Hematopoietic multipotent progenitor cell (in vitro differentiated cells): ENCODE data around the gene GPS1. TPM values are rescaled to one million over a fixed set of nuclear protein-coding genes. Genes with fewer than 3 reads are reported as not detected.

Experiments used
- DNase-seq, 3 donors: peaks; one replicate each; pipeline ENCODE4 v3.0.0-alpha.2; 2011 to 2015; ENCODE audit warnings: low read depth in 2 of 3, low spot score in 2 of 3
- total RNA-seq: library from RNA; depleted of rRNA; stranded (reverse); fragments of >200 nt; gene quantifications from one replicate; pipeline ENCODE4 v1.2.3, GENCODE V29; 2012

Gene GPS1
- 138 TPM for total RNA-seq

DNA sequence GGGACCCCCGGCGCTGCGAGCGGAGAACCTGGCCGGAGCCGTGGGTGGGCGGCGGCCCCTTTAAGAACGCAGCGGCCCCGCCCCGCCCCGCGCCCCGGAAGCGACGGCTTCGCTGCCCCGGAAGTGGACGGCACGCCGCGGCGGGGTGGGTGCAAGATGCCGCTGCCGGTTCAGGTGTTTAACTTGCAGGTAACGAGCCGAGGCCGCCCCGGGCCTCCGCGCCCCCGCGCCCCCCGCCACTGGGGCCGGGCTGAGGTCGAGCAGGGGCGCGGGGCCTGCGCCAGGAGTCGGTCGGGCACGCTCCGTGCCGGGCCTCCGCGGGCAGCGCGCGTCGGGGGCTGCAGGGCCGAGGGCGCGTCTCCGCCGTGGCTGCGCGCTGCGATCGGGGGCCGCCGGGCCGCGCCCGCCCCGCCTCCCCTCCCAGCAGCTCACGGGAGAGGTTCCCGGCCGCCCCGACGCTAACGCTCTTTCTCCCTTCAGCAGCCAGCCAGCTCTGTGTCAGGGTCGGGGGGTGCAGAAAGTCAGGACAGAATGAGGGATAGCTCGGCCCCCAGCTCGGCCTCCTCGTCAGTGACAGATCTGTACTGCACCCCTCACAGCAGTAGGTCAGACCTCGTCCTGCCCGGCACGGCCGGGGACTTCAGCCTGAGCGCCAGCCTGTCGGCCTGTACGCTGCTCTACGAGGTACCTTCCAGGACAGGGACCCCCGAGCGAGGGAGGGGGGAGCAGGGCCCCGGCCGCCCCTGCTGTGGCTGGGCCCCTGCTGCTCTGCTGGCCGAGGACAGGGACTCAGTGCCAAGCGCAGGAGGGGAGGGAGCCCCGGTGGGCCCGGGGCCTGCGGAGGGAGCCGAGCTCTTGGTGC is at the start of gene GPS1, which contains the start of gene RFNG:
Gene GPS1, plus strand, starts transcription at position 123 of the 862 bp plus-strand sequence. Its CDS starts 34 bp downstream, at position 157.
Gene RFNG, minus strand, starts transcription at position 36 of the 862 bp plus-strand sequence. CDS start 45 bp downstream, outside the sequence.
- peak; percentile 38 to 61 (median 59) for DNase-seq

DNA sequence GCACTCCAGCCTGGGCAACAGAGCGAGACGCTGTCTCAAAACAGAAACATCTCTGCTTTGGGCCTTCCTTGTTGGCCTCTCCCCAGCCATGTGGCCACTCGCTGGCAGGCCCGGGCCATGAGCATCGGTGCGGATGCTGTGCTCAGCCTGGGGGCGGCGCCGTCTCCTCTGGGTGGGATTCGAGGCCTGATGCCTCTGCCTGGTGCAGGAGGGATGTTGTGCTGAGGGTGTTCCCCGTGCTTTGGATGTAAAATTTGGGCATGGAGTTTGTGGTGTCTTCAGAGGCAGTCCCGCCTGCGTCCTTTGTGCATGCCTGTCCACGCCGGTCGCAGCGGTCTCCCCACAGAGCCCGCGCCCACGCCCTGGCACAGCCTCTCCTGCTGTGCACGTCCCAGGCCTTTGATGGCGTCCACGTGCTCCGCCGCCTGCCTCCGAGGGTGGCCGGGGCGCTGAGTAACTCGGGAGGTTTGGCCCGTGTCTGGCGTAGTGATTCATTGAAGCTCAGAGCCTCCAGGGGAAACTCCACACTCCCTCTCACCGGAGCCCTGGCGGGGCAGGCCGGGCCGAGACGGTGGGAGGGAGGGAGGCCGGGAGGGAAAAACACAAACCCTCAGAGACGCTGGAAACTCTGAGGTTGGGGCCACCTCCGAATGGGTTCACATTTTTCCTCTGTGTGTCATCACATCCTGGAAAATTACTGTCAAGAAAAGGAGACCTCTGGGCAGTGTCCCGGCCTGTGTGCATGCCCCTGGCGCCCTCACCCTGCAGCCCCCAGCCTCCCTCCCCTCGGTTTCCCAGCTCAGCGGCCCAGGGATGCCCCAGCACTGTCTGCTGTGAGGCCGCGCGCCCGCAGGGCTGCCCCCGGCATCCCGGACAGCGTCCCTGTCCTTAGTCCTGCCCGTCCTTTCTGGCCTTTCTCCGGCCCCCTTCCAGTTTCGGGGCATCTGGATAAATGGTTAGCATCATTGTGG is 48.0 kb upstream of the GPS1 start:
- DNase-seq: no peak

DNA sequence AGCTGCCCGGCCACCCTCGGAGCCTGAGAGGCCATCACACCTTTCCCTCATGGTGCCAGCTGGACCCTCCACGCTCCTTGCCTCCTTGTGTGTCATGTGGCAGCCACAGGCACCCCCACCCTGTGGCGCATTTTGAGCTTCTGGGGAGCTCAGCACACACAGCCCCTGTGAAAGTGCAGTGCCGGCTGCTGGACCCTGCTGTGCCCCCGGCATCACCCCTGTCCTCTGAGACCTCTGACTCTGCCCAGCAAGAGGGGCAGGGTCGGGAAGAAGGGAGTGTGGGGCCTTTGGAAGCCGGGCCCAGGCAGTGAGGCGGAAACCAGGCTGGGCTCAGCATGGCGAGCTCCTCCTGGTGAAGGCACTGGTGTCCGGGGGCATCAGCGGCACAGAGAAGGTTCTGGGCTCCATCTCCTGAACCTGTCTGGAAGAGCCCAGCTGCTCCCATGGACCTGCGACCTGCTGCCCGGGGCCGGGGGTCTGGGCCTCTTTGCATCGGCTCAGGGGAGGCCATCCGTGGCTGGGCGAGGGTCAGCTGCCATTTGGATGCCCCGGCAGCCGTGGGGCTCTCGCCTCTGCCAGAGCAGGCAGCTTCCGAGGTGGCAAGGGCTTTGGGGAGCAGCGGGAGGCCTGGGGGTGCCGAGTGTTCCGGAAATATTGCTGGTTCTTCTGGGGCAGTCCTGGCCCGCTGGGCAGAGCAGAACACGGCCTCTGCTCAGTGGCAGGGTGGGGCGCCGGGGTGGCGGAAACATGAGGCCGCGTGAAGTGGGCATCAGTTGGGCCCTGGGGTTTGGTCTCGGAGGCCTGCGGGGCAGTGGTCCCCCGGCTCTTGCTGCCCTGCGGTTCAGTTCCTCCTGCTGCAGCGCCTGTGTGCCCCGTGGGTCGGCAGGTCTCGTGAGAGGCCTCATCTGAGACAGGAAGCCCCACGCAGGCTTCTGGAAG is 46.9 kb upstream of the GPS1 start:
- DNase-seq: no peak

DNA sequence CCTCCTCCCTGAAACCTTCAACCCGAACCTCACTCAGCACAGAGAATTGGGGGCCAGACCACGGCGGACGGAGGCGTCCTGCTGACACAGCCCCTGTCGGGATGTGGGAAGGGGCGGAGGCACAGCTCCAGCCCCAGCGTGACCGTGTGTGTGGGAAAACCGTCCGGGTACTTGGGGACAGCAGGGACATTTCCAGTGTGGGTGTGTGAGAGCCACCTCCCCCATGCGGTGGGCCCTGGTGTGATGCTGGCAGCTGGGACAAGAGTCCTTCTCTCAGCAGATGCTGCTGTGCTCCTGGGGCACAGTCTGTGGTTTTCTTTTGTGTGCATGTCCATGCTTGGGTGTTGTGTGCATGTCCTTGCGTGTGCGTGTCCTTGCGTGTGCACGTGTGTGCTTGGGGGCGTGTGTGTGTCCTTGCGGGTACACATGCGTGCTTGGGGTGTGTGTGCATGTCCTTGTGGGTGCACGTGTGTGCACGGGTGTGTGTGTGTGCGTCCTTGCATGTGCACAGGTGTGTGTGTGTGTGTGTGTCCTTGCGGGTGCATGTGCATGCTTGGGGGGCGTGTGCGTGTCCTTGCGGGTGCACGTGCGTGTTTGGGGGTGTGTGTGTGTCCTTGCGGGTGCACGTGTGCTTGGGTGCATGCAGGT is 45.9 kb upstream of the GPS1 start:
- no peak for DNase-seq

DNA sequence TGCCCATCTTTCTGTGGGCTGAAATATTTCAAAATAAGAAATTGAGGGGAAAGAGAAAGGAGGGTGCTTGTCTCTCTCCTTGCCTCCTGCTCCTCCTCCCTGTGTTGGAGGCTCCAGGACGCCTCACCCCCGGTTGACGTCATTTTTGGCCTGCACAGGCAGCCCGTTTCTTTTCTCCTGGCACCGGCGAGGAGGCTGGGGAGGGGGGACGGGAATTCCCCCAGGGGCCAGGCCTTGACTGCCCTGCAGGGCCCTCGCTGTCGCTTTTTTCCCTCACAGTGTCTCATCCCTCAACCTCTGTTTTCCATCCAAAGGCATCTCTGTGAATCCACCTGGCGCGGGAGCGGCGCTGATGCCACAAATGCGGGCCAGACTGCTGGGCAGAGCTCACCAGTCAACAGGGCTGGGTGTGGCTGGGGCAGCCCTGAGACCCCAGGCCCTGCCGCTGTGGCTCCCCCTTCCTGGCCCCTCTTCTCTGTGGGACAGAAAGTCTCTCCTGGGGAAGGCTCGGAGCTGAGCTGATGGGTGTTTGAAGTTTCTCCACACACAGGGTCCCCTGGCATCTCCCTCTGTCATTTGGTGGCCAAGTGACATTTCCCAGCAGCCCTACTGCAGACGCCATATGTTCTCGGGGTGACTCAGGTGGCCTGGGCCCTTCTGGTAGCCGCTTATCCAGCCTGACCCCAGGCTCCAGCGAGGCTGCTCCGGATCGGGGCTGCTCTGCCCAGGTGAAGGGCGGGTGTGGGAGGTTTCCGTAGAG is 45.0 kb upstream of the GPS1 start:
- DNase-seq: no peak

DNA sequence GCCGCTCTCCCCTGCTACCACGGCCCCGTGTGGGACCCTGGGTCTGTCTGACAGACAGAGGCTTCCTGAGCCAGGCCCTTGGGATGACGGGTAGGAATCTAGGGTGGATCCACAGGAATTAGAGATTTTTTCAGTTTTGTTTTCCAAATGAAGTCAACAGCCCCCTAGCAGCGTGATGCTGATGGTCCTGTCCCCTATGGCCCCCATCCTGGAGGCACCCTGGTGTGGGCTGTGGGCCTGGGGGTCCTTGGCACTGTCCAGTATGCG is 44.5 kb upstream of the GPS1 start:
- DNase-seq: no peak

DNA sequence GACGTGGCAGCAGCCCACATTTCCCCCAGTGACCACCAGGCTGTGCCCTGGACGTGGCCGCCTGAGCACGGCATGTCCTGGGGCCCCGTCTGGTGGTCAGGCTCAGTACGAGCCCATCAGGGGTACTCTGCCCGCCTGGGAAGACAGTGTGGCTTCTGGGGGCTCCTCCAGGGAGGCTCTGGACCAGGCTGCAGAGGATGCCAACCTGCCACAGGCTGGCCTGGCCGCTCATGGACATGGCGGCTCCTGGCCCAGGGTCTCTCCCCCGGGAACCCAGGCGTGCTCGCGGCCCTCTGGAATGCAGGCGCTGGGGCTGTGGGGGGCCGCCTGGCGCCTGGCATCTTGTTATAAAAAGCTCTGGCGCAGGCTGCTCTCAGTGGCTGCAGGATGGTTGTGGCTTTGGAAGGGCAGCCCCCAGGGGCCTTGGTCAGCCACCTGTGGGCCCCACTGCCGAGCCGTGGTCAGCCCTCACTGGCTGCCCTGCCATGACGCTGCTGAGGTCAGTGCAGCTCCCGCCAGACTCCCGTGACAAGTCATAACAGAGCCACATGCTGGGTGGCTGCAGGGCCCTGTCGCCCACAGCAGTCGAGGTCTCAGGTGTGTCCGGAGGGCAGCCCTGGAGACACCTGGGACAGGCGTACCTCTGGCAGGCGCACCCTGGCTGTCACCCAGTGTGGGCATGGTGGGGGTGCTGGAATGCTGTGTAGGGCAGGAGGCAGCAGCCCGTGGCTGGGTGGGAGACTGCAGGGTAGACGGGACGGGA is 44.0 kb upstream of the GPS1 start:
- no peak for DNase-seq

DNA sequence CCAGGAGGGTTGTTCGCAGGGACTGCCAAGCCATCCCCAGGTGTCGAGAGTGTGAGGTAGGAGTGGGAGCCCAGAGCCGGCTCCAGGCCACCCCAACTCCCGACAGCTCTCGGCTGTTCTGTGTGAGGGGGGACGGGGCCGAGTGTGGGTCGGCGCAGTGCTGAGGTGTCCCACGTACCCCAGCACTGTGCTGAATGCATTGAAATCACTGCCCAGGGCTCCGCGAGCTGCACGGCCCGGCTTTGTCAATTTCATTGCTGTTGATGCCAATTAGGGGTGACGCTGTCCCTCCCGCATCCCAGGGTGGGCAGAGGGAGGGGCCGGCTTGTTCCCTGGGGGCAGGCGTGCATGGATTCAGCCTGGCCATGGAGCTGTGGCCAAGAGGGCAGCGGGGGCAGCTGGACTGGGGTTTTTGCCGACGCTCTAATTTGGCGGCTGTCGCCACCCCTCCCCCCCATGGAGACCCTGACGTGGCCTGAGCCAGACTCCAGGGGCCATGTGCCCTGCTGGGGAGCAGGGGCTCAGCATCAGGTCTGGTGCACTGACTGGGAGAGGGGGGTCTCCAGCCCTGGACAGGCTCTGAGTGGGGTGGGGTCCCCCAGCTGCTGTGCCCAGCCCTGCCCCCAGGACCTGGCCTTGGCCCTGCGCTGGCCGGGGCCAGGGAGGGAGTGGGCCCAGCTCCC is 43.3 kb upstream of the GPS1 start:
- DNase-seq: no peak

DNA sequence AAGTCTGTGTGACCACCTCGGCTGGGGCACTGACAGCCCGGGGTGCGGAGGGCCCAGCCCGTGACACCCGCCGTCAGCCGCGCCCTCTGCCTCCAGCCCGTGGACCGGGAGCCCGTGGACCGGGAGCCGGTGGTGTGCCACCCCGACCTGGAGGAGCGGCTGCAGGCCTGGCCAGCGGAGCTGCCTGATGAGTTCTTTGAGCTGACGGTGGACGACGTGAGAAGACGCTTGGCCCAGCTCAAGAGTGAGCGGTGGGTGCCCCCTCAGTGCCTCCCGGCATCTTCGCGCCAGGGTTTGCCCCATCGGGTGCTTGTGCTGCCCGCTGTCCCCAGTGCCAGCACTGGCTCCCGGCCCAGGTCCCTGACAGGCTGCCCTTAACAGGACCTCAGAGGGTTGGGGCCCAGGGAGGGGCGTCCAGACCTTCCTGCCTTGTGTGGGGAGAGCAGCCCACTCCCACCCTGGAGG is 42.7 kb upstream of the GPS1 start:
- DNase-seq: no peak

DNA sequence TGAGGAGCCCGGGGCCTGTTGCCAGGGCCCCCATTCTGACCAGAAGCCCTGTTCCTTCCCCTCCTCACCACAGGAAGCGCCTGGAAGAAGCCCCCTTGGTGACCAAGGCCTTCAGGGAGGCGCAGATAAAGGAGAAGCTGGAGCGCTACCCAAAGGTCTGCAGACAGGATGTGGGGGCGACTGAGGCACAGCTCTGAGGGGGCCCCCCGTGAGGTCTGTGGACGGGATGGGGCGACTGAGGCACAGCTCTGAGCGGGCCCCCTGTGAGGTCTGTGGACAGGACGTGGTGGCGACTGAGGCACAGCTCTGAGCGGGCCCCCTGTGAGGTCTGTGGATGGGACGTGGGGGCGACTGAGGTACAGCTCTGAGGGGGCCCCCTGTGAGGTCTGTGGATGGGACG is 42.3 kb upstream of the GPS1 start:
- DNase-seq: peak in 1 of 3 donors; percentile 23

DNA sequence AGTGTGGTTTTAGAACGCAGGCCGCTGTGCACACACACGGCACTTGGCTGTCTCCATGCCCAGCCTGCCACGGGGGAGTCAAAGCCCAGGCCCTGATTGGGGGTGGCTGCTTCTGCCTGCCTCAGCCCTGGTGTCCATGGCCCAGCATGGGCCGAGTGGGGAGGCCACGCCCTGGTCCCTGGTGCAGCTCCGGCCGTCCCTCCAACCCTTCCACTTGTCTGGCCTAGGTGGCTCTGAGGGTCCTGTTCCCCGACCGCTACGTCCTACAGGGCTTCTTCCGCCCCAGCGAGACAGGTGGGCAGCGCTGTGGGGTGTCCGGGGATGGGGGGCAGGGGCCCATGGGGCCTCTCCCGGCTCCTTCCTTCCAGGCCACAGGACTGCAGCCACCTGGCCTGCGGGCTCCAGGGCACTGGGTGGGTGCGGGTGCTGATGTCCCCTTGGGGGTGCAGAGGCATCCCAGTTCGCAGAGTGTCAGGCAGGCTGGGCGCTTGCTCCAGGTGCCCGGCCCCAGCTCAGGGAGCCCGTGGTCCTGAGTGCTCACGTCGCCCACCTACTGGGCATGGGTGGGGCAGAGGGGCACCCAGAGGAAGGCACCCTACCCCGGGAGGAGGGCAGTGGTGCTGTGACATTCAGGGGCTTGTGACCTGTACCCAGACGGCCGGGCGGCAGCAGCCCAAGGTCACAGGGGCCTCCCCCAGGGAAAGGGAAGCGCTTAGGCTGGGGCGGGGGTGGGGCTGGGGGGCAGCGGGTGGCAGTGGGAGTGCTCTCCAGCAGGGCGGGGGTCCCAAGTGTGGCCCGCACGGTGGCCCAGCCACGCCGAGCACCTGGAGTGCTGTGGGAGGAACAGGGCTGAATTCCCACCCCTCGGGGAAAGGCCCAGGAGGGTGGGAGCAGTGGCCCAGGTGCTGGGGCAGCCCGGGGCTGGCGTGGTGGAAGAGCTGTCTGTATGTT is 40.8 kb upstream of the GPS1 start:
- no peak for DNase-seq

DNA sequence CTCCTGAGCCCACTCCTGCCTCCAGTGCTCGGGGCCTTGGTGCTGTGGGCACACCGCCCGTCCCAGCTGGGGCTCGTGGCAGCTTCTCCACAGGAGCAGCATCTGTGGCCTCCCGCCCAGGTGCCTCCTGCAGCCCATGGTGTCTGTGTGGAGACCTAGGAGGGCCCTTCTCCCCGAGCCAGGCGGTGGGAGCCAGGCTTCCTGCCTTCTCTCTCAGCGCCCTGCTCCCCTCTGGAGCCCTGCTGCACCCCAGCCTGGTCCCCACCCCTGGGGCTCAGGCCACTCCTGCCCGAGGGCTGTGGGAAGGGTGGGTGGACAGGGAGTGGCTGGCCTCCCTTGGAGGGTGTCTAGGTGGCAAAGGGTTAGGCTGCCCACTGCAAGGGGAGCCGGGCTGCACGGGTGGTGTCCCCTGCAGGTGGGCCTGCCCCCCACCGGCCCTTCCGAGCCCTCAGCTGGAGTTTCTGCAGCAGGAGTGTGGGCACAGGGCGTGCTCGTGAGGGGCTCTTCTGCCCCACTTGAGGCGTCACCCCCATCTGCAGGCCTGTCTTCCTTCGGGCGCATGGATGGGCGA is 40.0 kb upstream of the GPS1 start:
- no peak for DNase-seq

DNA sequence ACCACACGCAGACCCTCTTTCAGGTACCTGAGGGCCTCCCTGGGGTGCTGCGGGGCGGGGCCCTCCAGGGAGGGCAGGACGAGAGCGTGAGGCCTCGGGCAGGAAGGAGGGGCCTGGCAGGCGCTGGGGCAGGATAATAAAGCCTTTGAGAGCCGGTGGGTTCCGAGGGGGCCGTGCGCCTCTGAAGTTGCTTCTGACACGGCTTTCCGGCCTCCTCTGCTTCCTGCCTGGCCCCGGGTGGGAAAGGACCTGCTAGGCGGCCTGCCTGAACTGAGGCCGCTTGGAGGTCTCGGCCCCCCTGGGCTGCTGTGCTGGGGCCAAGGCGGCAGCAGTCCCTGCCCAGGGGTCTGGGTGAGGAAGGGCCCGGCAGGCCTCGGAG is 39.4 kb upstream of the GPS1 start:
- peak in 1 of 3 donors; percentile 21 for DNase-seq

DNA sequence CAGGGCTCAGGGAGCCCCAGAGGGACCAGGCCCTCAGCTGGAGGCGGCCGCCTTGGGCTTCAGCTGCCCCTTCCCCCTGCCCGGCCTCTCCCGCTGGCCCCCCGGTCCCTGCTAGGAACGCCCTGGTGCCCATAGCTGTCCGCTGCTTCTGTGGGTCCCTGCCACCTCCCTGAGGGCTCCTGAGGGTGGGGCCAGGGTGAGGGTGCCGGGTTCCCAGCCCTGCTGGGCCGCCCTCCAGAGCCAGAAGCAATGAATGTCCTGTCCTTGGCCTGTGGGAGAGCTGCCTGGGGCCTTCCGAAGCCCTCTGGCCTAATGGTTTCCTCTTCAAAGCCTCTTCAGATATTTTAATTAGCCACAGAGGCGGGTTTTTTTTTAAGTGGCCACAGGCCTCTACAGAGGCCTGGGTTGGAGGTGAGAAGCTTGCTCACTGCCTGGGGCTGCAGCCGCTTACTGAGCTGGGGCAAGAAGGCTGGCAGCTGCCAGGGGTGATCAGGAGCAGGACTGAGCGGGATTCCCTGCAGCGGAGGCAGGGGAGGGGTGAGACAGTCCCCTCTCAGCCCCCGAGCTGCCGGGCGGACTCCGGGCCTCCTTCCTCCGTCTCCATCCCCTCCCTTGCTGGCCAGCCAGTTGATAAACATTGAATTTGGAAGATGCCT is 38.9 kb upstream of the GPS1 start:
- DNase-seq: peak in 1 of 3 donors; percentile 19

DNA sequence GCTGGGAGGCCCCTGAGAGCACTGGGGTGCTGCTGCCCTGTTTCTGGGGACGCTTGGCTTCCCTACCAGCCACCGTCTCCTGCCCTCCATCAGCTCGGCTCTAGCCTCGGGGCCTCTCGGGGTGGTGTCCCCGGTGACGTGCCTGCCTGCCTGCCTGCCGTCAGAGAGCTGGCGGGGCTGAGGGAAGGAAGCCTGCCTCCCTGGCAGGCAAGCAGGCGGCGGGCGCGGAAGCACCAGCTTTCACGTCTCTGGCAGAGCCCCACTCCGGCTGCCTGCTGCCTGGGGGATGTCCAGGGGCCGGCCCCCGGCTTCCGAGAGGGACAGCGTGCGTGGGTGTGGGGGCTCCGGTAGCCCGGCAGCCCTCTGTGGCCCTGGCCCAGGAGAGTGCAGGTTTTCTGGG is 38.4 kb upstream of the GPS1 start:
- peak in 2 of 3 donors; percentile 68 to 73 for DNase-seq

DNA sequence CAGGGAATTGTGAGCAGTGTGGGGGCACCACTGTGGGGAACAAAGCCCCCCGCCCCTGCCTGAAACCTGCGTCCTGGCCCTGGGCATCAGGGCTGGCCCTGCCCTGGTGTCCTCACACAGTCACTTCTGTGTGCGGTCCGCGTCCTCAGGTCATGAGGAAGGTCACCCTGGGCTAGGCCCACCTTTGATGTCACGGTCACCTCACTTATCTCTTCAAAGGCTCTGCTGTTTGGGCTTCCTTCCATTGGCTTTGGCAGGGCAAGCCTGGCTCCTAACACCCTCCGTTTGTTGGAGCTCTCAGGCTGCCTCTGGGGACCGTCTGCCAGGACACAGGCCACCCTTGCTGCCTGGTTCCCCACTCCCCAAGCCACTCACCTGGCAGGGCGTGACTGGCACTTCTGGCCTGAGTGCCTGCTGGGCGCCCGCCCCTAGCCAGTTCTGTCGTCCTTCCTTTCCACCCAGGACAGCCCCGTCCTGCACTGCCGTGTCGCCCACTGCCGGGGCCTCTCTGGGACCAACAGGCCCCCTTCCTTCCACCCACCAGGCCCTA is 37.9 kb upstream of the GPS1 start:
- DNase-seq: no peak
